ENCODE results near the gene ZNF514. TPM values are rescaled to one million over a fixed set of nuclear protein-coding genes. Genes with fewer than 3 reads are reported as not detected.

ZNF514 gene
- polyA plus RNA-seq, 1 donor (not counting 4 experiments of a cell fraction or from before 2014, with no cell fraction given) = 7.9 TPM

GRCh38 chr2:95179451-95179850, 19.8 kb upstream of the ZNF514 start:
- no peak overlapping the region for H2AFZ ChIP-seq (ENCODE audit: control insufficient read depth, low read length)
- no peak for FAIRE-seq
- H3K9me1 ChIP-seq (ENCODE audit: control insufficient read depth, extremely low read depth, insufficient read depth, low read length) = no peaks in the 10 kb centered on the region
- no peaks in the 10 kb centered on the region for H3K79me2 ChIP-seq (ENCODE audit: control insufficient read depth, insufficient read depth, low read length)
- dilution Hi-C loops (cut with MboI; ENCODE audit: extremely low pct_ligation_motif_present, low sequenced_read_pairs) = no loop called here
- TF ChIP-seq CTCF (optimal IDR thresholded peaks at IDR 0.05 in 1 of 3, IDR thresholded peaks at IDR 0.05 in 1 of 3, conservative IDR thresholded peaks at IDR 0.05 in 1 of 3; ENCODE audit: extremely low read depth in 1 of 3, insufficient read depth in 2 of 3, low read length in 3 of 3) (no peak), EZH2 (IDR thresholded peaks at IDR 0.05; ENCODE audit: low read length) (no peak)
- H4K20me1 ChIP-seq (ENCODE audit: control insufficient read depth, extremely low read depth, insufficient read depth, low read length) = no peaks in the 10 kb centered on the region
- peaks cover 3% of the 10 kb centered on the region for H3K9me3 ChIP-seq (ENCODE audit: control insufficient read depth, low read depth, low read length)
- H3K36me3 ChIP-seq (ENCODE audit: control insufficient read depth in 2 of 2, extremely low read depth in 1 of 2, insufficient read depth in 2 of 2, low read length in 2 of 2) = peaks cover 8 to 27% of the 10 kb centered on the region in 2 experiments
- no peak overlapping the region for H3K27ac ChIP-seq (ENCODE audit: control insufficient read depth, insufficient read depth, low read length)
- no peak for DNase-seq (ENCODE audit: low read depth, low spot score)
- H3K9ac ChIP-seq (ENCODE audit: control insufficient read depth, extremely low read depth, insufficient read depth, low read length) = no peak overlapping the region
- no peaks in the 10 kb centered on the region for H3K27me3 ChIP-seq (ENCODE audit: control insufficient read depth, extremely low read depth, insufficient read depth, low read length)
- no peak overlapping the region for H3K4me2 ChIP-seq (ENCODE audit: control insufficient read depth, extremely low read depth, insufficient read depth, low read depth, low read length)
- H3K4me1 ChIP-seq (ENCODE audit: control insufficient read depth, extremely low read depth, insufficient read depth, low read length) = no peaks in the 10 kb centered on the region
- H3K4me3 ChIP-seq (ENCODE audit: control insufficient read depth in 2 of 3, extremely low read depth in 1 of 3, insufficient read depth in 2 of 3, low read depth in 1 of 3, low read length in 3 of 3) = no peak overlapping the region

GRCh38 chr2:95174031-95174542, 14.4 kb upstream of the ZNF514 start:
- TF ChIP-seq EZH2 (IDR thresholded peaks at IDR 0.05; ENCODE audit: low read length) (no peak), CTCF (optimal IDR thresholded peaks at IDR 0.05 in 1 of 3, IDR thresholded peaks at IDR 0.05 in 1 of 3, conservative IDR thresholded peaks at IDR 0.05 in 1 of 3; ENCODE audit: extremely low read depth in 1 of 3, insufficient read depth in 2 of 3, low read length in 3 of 3) (no peak)

More at GRCh38 chr2:95174031-95174542, 14.4 kb upstream of the ZNF514 start:
- no peaks in the 10 kb centered on the region for H3K9me3 ChIP-seq (ENCODE audit: control insufficient read depth, low read depth, low read length)
- no peaks in the 10 kb centered on the region for H3K27me3 ChIP-seq (ENCODE audit: control insufficient read depth, extremely low read depth, insufficient read depth, low read length)
- H3K36me3 ChIP-seq (ENCODE audit: control insufficient read depth in 2 of 2, extremely low read depth in 1 of 2, insufficient read depth in 2 of 2, low read length in 2 of 2) = peaks cover 0 to 8% of the 10 kb centered on the region in 2 experiments
- no peak overlapping the region for H3K4me2 ChIP-seq (ENCODE audit: control insufficient read depth, extremely low read depth, insufficient read depth, low read depth, low read length)
- no peak overlapping the region for H3K27ac ChIP-seq (ENCODE audit: control insufficient read depth, insufficient read depth, low read length)
- no peaks in the 10 kb centered on the region for H3K4me1 ChIP-seq (ENCODE audit: control insufficient read depth, extremely low read depth, insufficient read depth, low read length)
- no peak for FAIRE-seq
- H3K9ac ChIP-seq (ENCODE audit: control insufficient read depth, extremely low read depth, insufficient read depth, low read length) = no peak overlapping the region
- DNase-seq (ENCODE audit: low read depth, low spot score) = no peak
- no peaks in the 10 kb centered on the region for H3K79me2 ChIP-seq (ENCODE audit: control insufficient read depth, insufficient read depth, low read length)
- dilution Hi-C loops (cut with MboI; ENCODE audit: extremely low pct_ligation_motif_present, low sequenced_read_pairs) = no loop called here
- H3K4me3 ChIP-seq (ENCODE audit: control insufficient read depth in 2 of 3, extremely low read depth in 1 of 3, insufficient read depth in 2 of 3, low read depth in 1 of 3, low read length in 3 of 3) = no peak overlapping the region
- H4K20me1 ChIP-seq (ENCODE audit: control insufficient read depth, extremely low read depth, insufficient read depth, low read length) = no peaks in the 10 kb centered on the region
- no peaks in the 10 kb centered on the region for H3K9me1 ChIP-seq (ENCODE audit: control insufficient read depth, extremely low read depth, insufficient read depth, low read length)
- H2AFZ ChIP-seq (ENCODE audit: control insufficient read depth, low read length) = no peak overlapping the region

All from keratinocyte (primary cell).